ENCODE data around the gene C19orf67. TPM values are rescaled to one million over a fixed set of nuclear protein-coding genes. Genes with fewer than 3 reads are reported as not detected.

The C19orf67 gene
- total and polyA plus RNA-seq, 2 experiments from 2014 or later, result not detected

- DNase-seq (ENCODE audit: low spot score) (no peak), ATAC-seq (no peak)
- H3K4me2 ChIP-seq, result no peak overlapping the region
- no peak overlapping the region for H3K4me3 ChIP-seq
- peaks cover 18% of the 10 kb centered on the region for H3K36me3 Mint-ChIP-seq (ENCODE audit: low read depth)
- no peaks in the 10 kb centered on the region; the same call in 1 of the 2 replicates for H4K20me1 ChIP-seq (replicated peaks; ENCODE audit: insufficient read depth)
- no peaks in the 10 kb centered on the region; the same call in 1 of the 2 replicates for H3F3A ChIP-seq (replicated peaks; ENCODE audit: low read depth)
- H3K27ac ChIP-seq (ENCODE audit: low read depth), result no peak overlapping the region
- no peaks in the 10 kb centered on the region for H3K79me2 ChIP-seq (replicated peaks; ENCODE audit: insufficient read depth)
- H3K27ac Mint-ChIP-seq, result no peak overlapping the region
- H3K9me2 ChIP-seq (ENCODE audit: insufficient read depth), result no peaks in the 10 kb centered on the region
- TF ChIP-seq CREB1 (CRISPR knock-in tag; IDR thresholded peaks at IDR 0.05; ENCODE audit: low read depth) (no peak), JUNB (IDR thresholded peaks at IDR 0.05; ENCODE audit: unreplicated experiment) (no peak), POLR2AphosphoS5 (IDR thresholded peaks at IDR 0.05; ENCODE audit: low read depth) (no peak)
- H3K4me1 Mint-ChIP-seq, result peaks cover 9% of the 10 kb centered on the region; the same call in 2 of the 3 replicates
- H2AFZ ChIP-seq, result no peak overlapping the region
- peaks cover 4% of the 10 kb centered on the region; the same call in 1 of the 2 replicates for H3K4me1 ChIP-seq (ENCODE audit: insufficient read depth)
- no peaks in the 10 kb centered on the region for H3K36me3 ChIP-seq (ENCODE audit: insufficient read depth)
- peaks cover 30% of the 10 kb centered on the region for H3K27me3 Mint-ChIP-seq (ENCODE audit: insufficient read depth, low read depth, poor library complexity)
- no peak overlapping the region for H3K4me3 Mint-ChIP-seq
- H3K9me3 Mint-ChIP-seq, result no peaks in the 10 kb centered on the region; the same call in 2 of the 3 replicates
- peaks cover 25% of the 10 kb centered on the region for H3K27me3 ChIP-seq (ENCODE audit: insufficient read depth)
Measured at GRCh38 chr19:14055396-14055795, 30.2 kb downstream of the C19orf67 start.

GRCh38 chr19:14054721-14055120, 30.9 kb downstream of the C19orf67 start:
- H3K36me3 Mint-ChIP-seq (ENCODE audit: low read depth), result peaks cover 24% of the 10 kb centered on the region
- Histone ChIP-seq H3K4me3 (no peak overlapping the region), H3K27ac (ENCODE audit: low read depth) (no peak overlapping the region), H3K79me2 (replicated peaks; ENCODE audit: insufficient read depth) (no peaks in the 10 kb centered on the region), H3K36me3 (ENCODE audit: insufficient read depth) (no peaks in the 10 kb centered on the region), H4K20me1 (replicated peaks; ENCODE audit: insufficient read depth) (no peaks in the 10 kb centered on the region; the same call in 1 of the 2 replicates), H3F3A (replicated peaks; ENCODE audit: low read depth) (no peaks in the 10 kb centered on the region; the same call in 1 of the 2 replicates), H3K4me2 (no peak overlapping the region), H3K9me2 (ENCODE audit: insufficient read depth) (no peaks in the 10 kb centered on the region), H3K27me3 (ENCODE audit: insufficient read depth) (peaks cover 22% of the 10 kb centered on the region), H3K4me1 (ENCODE audit: insufficient read depth) (peaks cover 4% of the 10 kb centered on the region; the same call in 1 of the 2 replicates), H2AFZ (no peak overlapping the region)
- H3K27me3 Mint-ChIP-seq (ENCODE audit: insufficient read depth, low read depth, poor library complexity), result peaks cover 31% of the 10 kb centered on the region
- no peaks in the 10 kb centered on the region; the same call in 2 of the 3 replicates for H3K9me3 Mint-ChIP-seq
- no peak overlapping the region for H3K4me3 Mint-ChIP-seq
- H3K4me1 Mint-ChIP-seq, result peaks cover 9% of the 10 kb centered on the region; the same call in 2 of the 3 replicates
- no peak overlapping the region for H3K27ac Mint-ChIP-seq
- no peak for ATAC-seq
- DNase-seq (ENCODE audit: low spot score), result no peak
- TF ChIP-seq CTCF (conservative IDR thresholded peaks at IDR 0.05; ENCODE audit: low read depth in 2 of 2) (no peak), NANOG (IDR thresholded peaks at IDR 0.05; ENCODE audit: borderline replicate concordance) (no peak), ZNF331 (CRISPR knock-in tag; IDR thresholded peaks at IDR 0.05; ENCODE audit: low read depth) (no peak), POLR2AphosphoS5 (IDR thresholded peaks at IDR 0.05; ENCODE audit: low read depth) (no peak), EZH2 (IDR thresholded peaks at IDR 0.05; ENCODE audit: low read depth, unreplicated experiment) (no peak), EZH2phosphoT487 (IDR thresholded peaks at IDR 0.05; ENCODE audit: unreplicated experiment) (no peak), ETS1 (IDR thresholded peaks at IDR 0.05) (no peak), REST (IDR thresholded peaks at IDR 0.05; ENCODE audit: unreplicated experiment) (no peak), CREB1 (CRISPR knock-in tag; IDR thresholded peaks at IDR 0.05; ENCODE audit: low read depth) (no peak), JUNB (IDR thresholded peaks at IDR 0.05; ENCODE audit: unreplicated experiment) (no peak), ZNF114 (CRISPR knock-in tag; IDR thresholded peaks at IDR 0.05) (no peak)
